BE2C (cell line): Measurements from ENCODE around the gene RAG2.

Experiments
- DNase-seq: peaks from one replicate; pipeline ENCODE4 v3.0.0-alpha.2; 2020
- H3K27me3 ChIP-seq: fragments of 250-450 bp; sonication (Bioruptor Pico); 2 replicates; pipeline ENCODE4 v1.5.1; 2020; ENCODE audit warnings: mild to moderate bottlenecking
- H3K36me3 ChIP-seq: fragments of 250-450 bp; sonication (Bioruptor Pico); 2 replicates; pipeline ENCODE4 v1.5.1; 2020; ENCODE audit warnings: mild to moderate bottlenecking
- H3K4me1 ChIP-seq: fragments of 250-450 bp; sonication (Bioruptor Pico); 2 replicates; pipeline ENCODE4 v1.5.1; 2020
- H3K4me3 ChIP-seq: 2 replicates; pipeline ENCODE4 v1.5.1; 2011; ENCODE audit warnings: low read depth, low read length
- H3K9me3 ChIP-seq: fragments of 250-450 bp; sonication (Bioruptor Pico); 2 replicates; pipeline ENCODE4 v1.5.1; 2020
- CTCF ChIP-seq: IDR thresholded peaks from 2 replicates; pipeline ENCODE4 v1.5.1; 2012; ENCODE audit warnings: mild to moderate bottlenecking, low read depth, low read length

RAG2 gene

DNA sequence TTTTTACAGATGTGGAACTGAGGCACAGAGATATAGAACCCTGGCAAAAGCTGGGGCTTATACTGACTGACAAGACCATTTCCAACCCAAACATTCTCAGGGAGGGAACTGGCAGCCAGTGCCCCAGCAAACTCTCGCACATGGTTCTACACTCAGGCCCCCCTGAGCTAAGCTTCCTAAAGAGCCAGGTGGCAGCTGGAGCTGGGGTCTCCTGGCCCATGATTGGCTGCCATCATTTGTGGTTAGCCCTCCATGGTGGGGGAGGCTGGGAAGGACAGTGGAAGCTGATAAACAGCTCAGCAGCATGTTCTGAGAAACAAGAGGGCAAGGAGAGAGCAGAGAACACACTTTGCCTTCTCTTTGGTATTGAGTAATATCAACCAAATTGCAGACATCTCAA is 30.3 kb downstream of the RAG2 start, which contains the start of gene RAG1:
RAG1 (plus strand) TSS at position 314 of the 400 bp plus-strand sequence. CDS start 5,298 bp downstream, outside the sequence.
- H3K4me3 ChIP-seq: no peak within 1 kb of the TSS
- H3K4me1 ChIP-seq: no peaks in the 10 kb centered on the region
- no peak for TF ChIP-seq CTCF
- no peak for DNase-seq
- H3K36me3 ChIP-seq: no peaks in the 10 kb centered on the region
- H3K9me3 ChIP-seq: no peaks in the 10 kb centered on the region
- H3K27me3 ChIP-seq: no peaks in the 10 kb centered on the region

GRCh38 chr11:36566407-36567053 is 31.5 kb downstream of the RAG2 start:
- no peak for TF ChIP-seq CTCF
- Histone ChIP-seq H3K36me3 (no peaks in the 10 kb centered on the region), H3K4me3 (no peak overlapping the region), H3K9me3 (no peaks in the 10 kb centered on the region), H3K27me3 (no peaks in the 10 kb centered on the region), H3K4me1 (no peaks in the 10 kb centered on the region)
- DNase-seq: no peak

DNA sequence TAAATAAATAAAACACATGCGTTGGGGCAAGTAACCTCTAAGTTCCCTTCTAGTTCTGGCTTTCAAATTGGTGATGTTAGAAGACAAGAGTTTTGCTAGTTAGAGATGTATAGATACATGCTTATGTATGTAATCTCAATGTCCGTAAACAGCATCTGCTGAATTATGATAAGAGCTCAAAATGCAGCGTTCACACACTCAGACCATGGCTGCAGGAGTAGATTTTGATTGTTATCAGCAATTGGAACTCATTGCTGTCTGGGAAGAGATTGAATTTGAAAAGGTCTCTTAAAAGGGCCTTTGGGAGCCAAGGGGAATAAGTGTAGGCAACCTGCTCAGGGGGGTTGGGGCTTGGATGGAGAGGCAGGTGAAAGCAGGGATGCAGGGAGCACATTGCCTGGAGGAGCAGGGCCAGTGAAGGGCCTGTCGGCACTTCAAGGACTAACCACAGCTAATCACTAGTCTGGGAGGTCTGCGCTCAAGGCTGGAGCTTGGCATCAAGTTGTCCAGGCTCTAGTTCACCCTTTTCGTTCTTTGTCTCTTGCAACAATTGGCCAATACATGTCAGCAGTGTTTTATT is 32.9 kb downstream of the RAG2 start:
- DNase-seq: peak; percentile 44
- no peaks in the 10 kb centered on the region for H3K36me3 ChIP-seq
- no peaks in the 10 kb centered on the region for H3K4me1 ChIP-seq
- no peak for TF ChIP-seq CTCF
- H3K4me3 ChIP-seq: peak overlapping the region; percentile 61
- no peaks in the 10 kb centered on the region for H3K27me3 ChIP-seq
- H3K9me3 ChIP-seq: no peaks in the 10 kb centered on the region

- peak; percentile 66 for TF ChIP-seq CTCF
- no peaks in the 10 kb centered on the region for H3K36me3 ChIP-seq
- H3K4me3 ChIP-seq: peak overlapping the region; percentile 61
- DNase-seq: peak; percentile 53
- H3K4me1 ChIP-seq: no peaks in the 10 kb centered on the region
- no peaks in the 10 kb centered on the region for H3K9me3 ChIP-seq
- no peaks in the 10 kb centered on the region for H3K27me3 ChIP-seq
Measured at GRCh38 chr11:36564376-36565030, 33.5 kb downstream of the RAG2 start.

GRCh38 chr11:36558571-36559413 is 39.2 kb downstream of the RAG2 start:
- Histone ChIP-seq H3K36me3 (no peaks in the 10 kb centered on the region), H3K9me3 (no peaks in the 10 kb centered on the region), H3K27me3 (no peaks in the 10 kb centered on the region), H3K4me3 (no peak overlapping the region), H3K4me1 (no peaks in the 10 kb centered on the region)
- no peak for DNase-seq
- TF ChIP-seq CTCF: no peak
